ENCODE measurements around the gene NCR1. TPM values are rescaled to one million over a fixed set of nuclear protein-coding genes. Genes with fewer than 3 reads are reported as not detected.
"Not testable (repeated sequence)": the region's sequence is repeated elsewhere in the genome, so short reads cannot be mapped to it uniquely, and the experiment has no call there.

NCR1 gene, protein sequence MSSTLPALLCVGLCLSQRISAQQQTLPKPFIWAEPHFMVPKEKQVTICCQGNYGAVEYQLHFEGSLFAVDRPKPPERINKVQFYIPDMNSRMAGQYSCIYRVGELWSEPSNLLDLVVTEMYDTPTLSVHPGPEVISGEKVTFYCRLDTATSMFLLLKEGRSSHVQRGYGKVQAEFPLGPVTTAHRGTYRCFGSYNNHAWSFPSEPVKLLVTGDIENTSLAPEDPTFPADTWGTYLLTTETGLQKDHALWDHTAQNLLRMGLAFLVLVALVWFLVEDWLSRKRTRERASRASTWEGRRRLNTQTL
- 1 to 10 TPM in 1 of 12 donors, under 1 TPM in 6, not detected in 5; 0.08 to 1.0 (median 0.31) TPM for polyA plus RNA-seq (ENCODE audit: insufficient read length in 12 of 12)
- long read RNA-seq, donor 1, result 0 reads
- long read RNA-seq, donor 2, result 0 reads
- long read RNA-seq, donor 3, result 0 reads
- long read RNA-seq, donor 4, result 0 reads
- long read RNA-seq, donor 5, result 0 reads
- long read RNA-seq, donor 6, result 0 reads
- long read RNA-seq, donor 7, result 0 reads
- long read RNA-seq, donor 8, result 0 reads
- long read RNA-seq, donor 9, result 0 reads
- long read RNA-seq, donor 10, result 0 reads
- long read RNA-seq, donor 11, result 0 reads

DNA sequence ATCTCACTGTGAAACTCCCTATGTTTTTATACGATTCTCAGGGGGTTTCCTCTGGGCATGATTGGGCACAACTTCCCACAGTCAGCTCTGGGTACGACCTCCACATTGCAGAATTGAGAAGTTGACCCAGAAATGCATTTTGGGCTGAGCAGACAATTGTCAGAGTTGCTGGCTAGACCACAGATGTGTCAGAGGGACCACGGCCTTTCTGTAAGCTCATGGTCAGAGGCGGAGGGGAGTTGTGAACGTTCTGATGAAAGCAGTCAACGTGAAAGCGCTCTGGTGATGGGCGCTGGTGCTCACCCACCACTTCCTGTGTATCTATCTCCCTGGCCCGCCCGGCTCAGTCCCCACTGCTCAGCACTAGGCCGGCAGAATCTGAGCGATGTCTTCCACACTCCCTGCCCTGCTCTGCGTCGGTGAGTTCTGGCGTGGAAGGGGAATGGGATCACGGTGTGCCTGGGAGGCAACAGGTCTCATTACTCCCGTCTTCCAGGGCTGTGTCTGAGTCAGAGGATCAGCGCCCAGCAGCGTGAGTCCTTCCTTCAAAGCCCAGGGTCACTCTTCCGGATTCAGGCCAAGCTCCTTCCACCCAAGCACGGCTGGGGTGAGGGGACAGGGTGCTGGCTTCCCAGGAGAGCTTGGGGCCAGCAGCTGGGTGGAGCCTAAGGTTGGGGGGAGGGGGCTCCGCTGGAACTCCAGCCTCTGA is at the start of gene NCR1:
NCR1 (plus strand) TSS at position 346 of the 709 bp plus-strand sequence; CDS start at position 386, 40 bp downstream.
- no peak for DNase-seq

DNA sequence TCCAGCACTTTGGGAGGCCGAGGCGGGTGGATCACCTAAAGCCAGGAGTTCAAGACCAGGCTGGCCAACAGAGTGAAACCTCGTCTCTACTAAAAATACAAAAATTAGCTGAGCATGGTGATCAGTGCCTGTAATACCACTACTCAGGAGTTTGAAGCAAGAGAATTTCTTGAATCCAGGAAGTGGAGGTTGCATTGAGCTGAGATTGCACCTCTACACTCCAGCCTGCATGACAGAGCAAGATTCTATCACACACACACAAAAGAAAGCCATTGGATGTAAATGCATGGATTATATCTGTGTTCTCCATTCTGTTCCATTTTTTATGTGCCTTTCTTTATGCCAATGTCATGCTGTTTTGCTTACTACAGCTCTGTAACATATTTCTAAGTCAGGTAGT is 47.5 kb upstream of the NCR1 start:
- DNase-seq, result not testable (repeated sequence)

DNA sequence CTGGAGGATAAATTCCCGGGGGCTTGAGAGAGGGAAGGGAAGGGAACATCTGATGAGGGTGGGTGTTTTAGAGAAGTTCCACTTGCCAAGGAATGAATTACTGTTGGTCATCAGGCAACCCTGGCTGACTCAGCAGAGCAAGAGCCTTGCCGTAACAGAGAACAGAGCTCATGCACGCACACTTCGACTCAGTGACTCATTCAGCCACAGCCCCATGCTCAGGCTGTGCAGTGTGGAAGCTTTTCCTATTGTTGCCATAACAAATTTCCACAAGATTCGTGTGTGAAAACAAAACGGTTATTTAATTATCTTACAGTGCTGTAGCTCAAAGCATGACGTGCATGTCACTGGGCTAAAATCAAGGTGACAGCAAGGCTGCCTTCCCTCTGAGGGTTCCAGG is 46.5 kb upstream of the NCR1 start:
- not testable (repeated sequence) for DNase-seq

DNA sequence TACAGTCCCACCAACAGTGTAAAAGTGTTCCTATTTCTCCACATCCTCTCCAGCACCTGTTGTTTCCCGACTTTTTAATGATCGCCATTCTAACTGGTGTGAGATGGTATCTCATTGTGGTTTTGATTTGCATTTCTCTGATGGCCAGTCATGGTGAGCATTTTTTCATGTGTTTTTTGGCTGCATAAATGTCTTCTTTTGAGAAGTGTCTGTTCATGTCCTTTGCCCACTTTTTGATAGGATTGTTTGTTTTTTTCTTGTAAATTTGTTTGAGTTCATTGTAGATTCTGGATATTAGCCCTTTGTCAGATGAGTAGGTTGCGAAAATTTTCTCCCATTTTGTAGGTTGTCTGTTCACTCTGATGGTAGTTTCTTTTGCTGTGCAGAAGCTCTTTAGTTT is 42.5 kb upstream of the NCR1 start:
- not testable (repeated sequence) for DNase-seq

DNA sequence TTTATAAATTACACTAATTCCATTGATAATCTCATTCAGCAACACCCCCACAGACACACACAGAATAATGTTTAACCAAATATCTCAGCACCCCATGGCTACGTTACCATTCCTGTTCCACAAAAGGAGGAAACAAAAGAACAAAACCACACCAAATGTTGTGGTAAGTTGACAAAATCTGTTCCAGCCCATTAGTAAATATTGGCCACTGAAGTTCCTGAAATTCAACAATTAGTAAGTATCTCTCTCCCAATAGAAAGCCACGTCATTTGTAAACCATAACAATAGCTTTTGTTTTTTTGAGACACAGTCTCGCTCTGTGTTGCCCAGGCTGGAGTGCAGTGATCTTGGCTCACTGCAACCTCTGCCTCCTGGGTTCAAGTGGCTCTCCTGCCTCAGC is 34.3 kb upstream of the NCR1 start:
- DNase-seq, result no peak

DNA sequence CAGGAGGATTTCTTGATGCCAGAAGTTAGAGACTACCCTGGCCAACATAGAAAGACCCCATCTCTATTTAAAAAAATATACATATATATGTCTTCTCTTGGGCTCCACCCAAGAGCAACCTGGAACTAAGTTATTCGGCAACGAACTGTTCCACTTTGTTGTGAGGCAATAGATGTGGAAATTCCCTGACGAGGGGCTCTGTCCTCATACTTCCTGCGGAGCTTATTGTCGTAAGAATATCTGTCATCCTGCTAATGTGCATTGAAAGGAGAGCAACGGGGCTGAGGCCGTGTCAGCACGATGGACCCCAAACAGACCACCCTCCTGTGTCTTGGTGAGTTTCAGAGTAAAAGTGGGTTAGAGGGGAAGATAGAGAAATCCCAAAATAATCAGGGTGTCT is 32.0 kb upstream of the NCR1 start, which contains the start of gene FCAR:
FCAR (plus strand) TSS at position 246 of the 400 bp plus-strand sequence; CDS start at position 301, 55 bp downstream.
- peak; percentile 5 for DNase-seq

DNA sequence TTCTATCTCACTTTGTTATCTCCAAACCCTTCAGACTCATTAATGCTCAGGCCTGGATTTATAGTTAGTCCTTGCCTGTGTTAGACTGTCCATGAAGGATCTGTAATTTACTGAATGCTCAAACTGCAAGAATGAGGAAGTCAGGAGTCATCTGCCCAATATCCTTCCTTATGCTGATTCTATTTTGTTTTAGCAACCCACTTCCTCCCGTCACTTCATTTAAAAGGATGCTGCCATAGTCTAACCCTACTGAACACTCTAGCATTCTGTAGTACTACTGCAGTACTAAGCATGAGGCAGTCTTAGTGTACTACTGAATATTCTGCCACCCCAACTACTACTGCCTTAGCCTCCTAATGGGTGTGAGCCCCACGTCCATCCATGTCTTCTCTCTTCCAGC is 30.4 kb upstream of the NCR1 start:
- DNase-seq, result peak; percentile 7

DNA sequence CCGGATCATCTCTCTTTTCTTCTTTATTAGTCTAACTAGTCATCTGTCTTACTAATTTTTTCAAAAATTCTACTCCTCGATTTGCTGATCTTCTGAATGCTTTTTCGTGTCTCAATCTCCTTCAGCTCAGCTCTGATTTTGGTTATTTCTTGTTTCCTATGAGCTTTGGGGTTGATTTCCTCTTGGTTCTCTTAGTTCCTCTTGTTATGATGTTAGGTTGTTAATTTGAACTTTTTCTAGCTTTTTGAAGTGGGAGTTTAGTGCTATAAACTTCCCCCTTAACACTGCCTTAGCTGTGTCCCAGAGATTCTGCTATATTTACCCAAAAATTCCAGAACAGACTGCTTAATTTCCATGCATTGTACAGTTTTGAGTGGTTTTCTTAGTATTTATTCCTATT is 28.5 kb upstream of the NCR1 start:
- DNase-seq, result no peak

DNA sequence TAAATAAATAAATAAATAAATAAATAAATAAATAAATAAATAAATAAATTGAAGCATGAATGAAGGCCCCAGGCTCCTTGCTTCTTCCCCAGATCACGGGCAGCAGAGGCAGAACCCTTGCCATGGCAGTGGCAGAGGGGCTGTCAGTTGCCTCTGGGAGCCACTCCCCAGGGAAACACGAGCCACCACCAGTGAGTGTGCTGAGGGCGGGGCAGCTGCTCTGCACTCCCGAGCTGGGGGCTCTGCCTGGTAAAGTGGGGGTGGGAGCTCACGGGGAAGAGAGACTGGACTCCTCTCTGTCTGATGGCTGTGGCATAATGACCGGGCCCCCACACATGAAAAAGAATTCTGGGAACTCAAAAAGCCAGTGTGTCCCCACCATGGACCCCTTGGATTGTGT is 24.1 kb upstream of the NCR1 start:
- DNase-seq, result no peak

DNA sequence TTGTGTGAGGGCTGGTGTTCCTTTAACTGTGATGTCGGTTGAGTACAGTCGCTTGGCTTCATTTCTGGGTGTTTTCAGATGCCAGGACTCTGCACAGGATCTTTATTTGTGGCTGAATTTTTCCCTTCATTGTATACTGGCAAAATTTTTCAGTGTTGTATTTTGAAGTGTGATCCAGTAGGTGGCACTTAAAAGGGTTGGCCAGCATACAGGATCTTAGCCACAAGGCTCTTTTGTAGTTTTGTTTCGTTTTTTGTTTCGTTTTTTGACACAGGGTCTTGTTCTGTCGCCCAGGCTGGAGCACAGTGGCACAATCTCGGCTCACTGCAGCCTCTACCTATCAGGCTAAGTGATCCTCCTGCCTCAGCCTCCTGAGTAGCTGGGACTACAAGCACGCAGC is 23.2 kb upstream of the NCR1 start:
- no peak for DNase-seq

DNA sequence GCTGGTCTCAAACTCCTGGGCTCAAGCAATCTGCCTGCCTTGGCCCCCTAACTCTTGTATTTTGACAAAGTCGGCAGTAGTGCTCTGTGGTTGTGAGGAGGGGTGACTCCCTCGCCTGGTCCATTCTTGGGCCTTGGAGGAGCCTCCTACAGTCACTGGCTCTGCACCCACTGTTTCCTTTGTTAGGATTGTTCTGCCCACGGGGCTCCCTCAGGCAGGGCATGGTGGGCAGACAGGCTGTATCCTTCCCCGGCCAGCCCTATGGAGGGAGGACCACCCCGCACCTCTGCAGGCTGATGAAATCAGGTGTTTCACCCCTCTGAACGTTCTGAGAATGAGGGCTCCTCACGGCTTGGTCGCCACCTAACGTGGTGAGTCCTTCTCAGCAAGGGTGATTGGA is 22.7 kb upstream of the NCR1 start:
- DNase-seq, result no peak

DNA sequence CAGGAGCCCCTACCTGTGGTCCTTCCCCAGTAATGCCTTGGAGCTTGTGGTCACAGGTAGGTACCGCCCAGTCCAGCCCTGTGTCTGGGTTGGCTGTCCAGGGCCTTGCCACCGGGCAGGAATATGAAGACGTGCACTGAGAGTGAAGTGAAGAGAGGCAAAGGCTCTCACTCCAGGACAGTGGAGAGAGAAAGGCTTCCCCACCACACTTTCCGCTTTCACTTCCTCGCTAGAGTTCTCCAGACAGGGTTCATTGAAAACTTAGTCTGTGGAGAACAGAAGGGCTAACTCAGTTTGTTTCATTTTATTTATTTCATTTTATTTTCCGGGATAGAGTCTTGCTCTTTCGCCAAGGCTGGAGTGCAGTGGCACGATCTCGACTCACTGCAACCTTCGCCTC is 17.7 kb upstream of the NCR1 start:
- no peak for DNase-seq

DNA sequence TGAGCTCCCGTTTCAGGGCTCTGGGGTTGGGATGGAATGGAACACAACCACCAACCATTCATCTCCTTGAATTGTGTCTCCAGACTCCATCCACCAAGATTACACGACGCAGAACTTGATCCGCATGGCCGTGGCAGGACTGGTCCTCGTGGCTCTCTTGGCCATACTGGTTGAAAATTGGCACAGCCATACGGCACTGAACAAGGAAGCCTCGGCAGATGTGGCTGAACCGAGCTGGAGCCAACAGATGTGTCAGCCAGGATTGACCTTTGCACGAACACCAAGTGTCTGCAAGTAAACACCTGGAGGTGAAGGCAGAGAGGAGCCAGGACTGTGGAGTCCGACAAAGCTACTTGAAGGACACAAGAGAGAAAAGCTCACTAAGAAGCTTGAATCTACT is 16.4 kb upstream of the NCR1 start:
- no peak for DNase-seq

DNA sequence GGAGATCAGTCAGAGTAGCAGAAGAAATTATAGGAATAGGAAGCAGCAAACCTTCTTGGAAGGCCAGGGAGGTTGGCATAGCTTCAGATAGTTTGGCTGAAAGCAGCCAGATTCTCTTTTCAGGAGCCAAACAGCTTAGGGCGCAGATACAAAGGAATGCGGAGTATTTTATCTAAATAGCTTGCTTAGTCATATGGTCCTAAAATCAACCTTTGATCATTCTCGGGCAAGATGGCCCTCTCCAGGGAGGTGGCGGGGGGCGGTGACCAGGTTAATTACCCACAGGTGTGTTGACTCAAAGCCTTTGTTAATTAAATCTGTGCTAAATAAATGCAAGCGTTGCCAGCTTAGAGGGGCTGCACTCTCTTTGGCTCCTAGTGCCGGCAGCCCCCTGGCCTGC is 12.5 kb upstream of the NCR1 start:
- DNase-seq, result no peak

DNA sequence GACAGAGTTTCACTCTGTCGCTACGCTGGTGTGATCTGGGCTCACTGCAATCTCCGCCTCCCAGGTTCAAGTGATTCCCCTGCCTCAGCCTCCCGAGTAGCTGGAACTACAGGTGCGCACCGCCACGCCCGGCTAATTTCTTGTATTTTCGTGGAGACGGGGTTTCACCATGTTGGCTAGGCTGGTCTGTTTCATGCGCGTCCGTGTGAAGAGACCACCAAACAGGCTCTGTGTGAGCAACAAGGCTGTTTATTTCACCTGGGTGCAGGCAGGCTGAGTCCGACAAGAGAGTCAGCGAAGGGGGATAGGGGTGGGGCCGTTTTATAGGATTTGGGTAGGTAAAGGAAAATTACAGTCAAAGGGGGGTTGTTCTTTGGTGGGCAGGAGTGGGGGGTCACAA is 11.8 kb upstream of the NCR1 start:
- not testable (repeated sequence) for DNase-seq

DNA sequence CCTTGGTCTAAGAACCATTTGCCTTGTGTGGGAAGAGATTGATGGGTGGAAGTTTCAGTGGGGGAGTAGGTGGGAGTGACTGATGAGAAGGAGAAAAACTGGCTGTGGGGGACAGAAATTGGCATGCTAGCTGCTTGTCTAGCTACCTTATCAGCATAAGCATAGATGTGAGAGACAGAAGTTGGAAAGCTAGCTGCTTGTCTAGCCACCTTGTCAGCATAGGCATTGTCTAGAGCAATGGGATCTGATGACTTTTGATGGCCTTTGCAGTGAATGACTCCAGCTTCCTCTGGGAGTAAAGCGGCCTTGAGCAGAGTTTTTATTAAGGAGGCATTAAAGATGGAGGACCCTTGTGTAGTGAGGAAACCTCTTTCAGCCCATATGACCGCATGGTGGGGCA is 9.9 kb upstream of the NCR1 start:
- no peak for DNase-seq

DNA sequence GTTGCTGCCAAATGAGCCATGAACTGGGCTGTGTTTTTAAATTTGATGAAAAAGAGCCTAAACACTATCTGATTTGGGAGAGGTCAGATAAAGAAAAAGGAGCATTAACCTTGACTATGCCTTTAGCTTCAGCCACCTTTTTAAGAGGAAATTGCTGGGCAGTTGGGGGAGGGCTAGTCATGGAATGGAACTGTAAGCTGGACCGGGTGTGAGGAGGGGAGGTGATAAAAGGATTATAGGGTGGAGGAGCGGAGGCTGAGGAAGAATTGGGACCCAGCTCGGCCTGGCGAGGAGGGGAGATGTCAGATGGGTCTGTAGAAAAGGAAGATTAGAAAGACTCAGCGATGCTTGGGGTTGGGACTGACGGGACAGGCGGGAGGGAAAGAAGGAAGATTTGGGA is 7.3 kb upstream of the NCR1 start:
- DNase-seq, result not testable (repeated sequence)

DNA sequence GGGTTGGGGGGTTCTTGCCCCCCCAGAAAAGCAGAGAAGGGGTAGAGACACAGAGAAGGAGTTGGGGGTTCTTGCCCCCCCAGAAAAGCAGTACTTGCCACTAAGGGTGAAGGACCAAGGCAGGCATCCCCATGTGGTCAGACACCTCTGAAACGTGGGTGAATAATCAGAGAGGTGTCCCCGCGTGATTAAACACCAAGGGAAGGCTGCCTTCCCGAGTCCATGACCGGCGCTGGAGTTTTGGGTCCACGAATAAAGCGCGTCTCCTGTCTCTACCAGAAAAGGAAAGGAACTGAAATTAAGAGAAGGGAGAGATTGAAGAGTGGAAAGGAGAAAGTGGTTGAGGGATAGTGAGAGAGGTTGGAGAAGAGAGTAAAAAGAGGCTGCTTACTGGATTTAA is 6.3 kb upstream of the NCR1 start:
- DNase-seq, result not testable (repeated sequence)

DNA sequence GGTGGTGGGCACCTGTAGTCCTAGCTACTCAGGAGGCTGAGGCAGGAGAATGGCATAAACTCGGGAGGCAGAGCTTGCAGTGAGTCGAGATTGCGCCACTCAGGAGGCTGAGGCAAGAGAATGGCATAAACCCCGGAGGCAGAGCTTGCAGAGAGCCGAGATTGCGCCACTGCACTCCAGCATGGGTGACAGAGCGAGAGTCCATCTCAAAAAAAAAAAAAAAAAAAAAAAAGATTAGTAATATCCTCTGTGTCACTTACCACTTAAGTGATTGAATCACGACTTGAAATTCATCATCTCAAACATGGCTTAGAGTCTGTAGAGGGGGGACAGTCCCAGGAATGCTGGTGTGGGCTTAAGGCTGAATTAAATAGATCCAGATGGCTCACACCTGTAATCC is 4.8 kb upstream of the NCR1 start:
- not testable (repeated sequence) for DNase-seq

DNA sequence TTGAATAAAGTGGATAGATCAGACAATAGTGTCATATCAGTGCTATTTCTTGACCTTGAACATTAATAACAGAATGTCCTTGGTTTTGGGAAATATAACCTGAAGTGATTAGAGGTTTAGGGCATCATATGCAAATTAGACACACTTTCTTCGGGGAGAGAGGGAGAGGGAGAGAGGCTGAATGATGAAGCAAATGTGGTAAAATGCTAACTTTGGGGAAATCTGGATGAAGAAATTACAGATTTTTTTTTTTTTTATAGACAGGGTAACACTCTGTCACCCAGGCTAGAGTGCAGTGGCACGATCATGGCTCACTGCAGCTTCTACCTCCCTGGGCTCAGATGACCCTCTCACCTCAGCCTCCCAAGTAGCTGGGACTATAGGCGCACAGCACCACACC is 3.9 kb upstream of the NCR1 start:
- no peak for DNase-seq

DNA sequence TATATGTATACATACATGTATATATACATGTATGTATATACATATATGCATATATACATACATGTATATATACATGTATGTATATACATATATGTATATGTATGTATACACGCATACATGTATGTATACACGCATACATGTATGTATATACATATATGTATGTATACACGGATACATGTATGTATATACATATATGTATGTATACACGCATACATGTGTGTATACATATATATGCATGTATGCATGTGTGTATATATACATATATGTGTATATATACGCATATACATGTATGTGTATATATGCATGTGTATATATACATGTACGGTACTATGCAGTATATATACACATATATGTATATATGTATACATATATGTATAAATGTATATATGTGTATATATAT is 2.6 kb upstream of the NCR1 start:
- no peak for DNase-seq

DNA sequence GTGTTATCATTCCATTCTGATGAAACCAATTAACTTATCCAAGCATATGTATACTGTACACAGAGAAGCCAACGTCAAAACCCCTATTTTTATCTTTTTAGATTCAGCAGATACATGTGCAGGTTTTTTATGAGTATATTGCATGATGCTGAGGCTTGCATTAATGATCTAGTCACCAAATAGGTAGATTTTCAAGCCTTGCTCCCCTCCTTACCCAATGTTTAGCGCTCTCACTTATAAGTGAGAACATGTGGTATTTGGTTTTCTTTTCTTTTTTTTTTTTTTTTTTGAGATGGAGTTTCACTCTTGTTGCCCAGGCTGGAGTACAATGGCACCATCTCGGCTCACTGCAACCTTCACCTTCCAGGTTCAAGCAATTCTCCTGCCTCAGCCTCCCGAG is 1.7 kb upstream of the NCR1 start:
- DNase-seq, result not testable (repeated sequence)

DNA sequence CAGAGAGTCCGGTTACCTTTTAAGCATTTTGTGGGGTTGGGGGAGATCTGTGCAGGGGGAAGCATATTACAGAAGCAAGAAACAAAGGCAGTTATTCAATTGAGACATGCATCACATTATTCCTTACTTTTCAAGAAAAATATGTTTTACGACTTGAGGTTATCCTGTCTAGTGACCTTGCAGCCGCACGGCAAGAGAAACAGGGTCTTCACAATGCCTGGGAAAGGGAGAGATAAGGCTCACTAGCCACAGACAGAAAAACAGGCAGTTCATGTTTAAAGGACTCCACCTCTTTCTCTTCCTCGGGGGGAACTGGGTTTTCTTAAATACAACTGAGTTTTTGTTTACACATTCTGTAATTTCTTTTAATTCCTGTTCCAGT is 536 bp upstream of the NCR1 start:
- no peak for DNase-seq

Measured in muscle of arm (tissue), 14 donors.